ENCODE measurements around the gene PIAS4.
A peak's percentile ranks its signal among the peaks of the same experiment; 100 is the strongest.
"Not testable (repeated sequence)": the region's sequence is repeated elsewhere in the genome, so short reads cannot be mapped to it uniquely, and the experiment has no call there.

PIAS4 gene

GRCh38 chr19:3998667-3999412 lies 8.7 kb upstream of the PIAS4 start:
- DNase-seq: not testable (repeated sequence)

- not testable (repeated sequence) for DNase-seq
Observed at GRCh38 chr19:4000798-4001197, 6.7 kb upstream of the PIAS4 start.

- not testable (repeated sequence) for DNase-seq
Observed at GRCh38 chr19:4005436-4005835, 2.1 kb upstream of the PIAS4 start.

DNA sequence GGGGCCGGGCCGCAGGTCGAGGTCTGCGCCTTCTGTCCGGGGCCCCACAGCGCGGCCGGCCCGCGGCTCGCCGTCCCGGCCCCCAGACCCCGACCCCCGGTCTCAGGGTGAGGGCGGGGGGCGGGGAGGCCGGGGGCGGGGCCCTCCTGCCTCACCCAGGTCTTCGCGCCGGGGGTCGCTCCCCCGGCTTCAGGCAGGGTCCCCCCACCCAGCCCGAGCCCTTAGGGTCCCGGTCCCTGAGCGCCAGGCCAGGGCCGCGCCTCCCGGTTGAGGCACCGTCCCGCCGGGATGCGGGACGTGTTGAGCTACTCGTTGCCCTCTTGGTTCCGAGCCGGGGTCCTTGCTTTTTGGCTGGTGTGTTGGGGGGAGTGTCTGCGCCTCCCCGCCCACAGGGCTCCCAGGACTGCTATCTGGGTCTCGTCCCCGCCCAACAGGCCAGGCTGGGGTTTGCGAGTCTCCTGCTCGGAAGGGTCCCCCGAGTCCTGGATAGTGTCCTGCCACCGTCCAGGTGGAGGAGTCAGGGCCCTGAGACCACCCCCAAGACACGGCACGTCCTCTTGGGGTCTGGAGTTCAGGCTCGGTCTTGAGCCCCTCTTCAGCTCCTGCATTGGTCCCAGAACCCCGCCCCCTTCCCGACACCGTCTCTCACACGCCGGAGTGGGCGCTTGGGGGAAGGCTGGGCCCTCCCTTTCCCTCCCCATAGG lies 452 bp downstream of the PIAS4 start:
- DNase-seq: no peak

GRCh38 chr19:4009990-4010807 lies 2.7 kb downstream of the PIAS4 start:
- DNase-seq: peak in 1 of 2 experiments; percentile 13

DNA sequence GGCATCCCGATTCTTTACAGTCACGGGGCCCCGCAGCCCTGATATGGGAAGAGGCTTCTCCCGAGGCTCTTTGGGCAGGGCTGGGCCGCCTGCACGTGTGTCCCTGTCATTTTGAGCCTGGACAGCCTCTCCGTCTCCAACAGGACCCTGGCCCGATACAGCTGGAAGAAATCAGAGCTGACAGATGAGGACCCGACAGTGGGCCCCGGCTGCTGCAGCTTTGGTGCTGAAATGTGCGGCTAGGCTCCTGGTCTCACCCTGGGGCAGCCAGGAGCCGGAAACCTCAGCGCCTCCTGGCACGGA lies 3.2 kb downstream of the PIAS4 start:
- no peak for DNase-seq

- not testable (repeated sequence) for DNase-seq
Observed at GRCh38 chr19:4011430-4011829, 3.9 kb downstream of the PIAS4 start.

- no peak for DNase-seq
Observed at GRCh38 chr19:4012092-4012974, 4.8 kb downstream of the PIAS4 start.

DNA sequence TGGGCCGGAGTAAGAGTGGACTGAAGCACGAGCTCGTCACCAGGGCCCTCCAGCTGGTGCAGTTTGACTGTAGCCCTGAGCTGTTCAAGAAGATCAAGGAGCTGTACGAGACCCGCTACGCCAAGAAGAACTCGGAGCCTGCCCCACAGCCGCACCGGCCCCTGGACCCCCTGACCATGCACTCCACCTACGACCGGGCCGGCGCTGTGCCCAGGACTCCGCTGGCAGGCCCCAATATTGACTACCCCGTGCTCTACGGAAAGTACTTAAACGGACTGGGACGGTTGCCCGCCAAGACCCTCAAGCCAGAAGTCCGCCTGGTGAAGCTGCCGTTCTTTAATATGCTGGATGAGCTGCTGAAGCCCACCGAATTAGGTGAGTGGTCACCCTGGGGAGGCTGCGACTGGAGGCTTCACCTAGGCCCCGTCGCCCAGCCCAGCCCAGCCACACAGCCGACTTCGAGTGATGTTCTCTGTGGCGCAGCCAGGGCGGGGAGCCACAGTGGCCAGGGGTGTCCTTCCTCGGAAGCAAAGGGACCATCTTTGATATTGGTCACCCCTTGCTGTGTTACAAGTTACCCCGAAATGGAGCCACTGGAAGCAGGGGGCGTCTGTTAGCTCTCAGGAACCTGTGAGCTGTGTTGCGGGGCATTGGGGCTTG lies 5.6 kb downstream of the PIAS4 start:
- DNase-seq: no peak

DNA sequence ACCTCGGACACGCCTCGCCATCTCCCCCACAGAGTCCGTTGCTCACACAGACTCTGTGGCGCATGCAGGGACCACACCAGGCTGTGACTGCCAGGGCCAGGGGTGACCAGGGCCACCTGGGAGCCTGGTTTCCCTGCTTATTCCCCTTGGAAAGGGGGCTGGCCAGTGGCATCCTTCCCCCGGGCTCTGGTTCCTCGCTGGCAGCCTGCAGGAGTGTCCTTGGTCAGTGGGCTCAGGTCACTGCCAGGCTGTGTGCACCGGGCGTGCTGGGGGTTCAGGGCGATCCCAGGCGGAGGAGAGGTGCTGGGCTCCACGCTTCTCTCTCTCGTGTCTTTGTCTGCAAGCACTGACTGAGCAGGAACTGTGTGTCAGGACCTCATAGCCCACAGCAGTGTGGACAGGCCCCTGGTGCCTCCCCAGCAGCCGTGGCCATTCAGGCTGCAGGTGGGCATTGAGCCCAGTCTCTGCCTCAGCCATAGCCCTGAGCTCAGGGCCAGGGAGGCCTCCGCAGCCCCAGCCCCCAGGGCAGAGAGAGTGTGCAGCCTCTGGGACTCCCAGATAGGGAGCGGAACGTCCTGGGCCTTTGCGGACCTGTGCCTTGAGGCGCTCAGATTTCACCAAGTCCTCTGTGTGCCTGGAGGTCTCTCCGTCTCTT lies 6.5 kb downstream of the PIAS4 start:
- DNase-seq: no peak

DNA sequence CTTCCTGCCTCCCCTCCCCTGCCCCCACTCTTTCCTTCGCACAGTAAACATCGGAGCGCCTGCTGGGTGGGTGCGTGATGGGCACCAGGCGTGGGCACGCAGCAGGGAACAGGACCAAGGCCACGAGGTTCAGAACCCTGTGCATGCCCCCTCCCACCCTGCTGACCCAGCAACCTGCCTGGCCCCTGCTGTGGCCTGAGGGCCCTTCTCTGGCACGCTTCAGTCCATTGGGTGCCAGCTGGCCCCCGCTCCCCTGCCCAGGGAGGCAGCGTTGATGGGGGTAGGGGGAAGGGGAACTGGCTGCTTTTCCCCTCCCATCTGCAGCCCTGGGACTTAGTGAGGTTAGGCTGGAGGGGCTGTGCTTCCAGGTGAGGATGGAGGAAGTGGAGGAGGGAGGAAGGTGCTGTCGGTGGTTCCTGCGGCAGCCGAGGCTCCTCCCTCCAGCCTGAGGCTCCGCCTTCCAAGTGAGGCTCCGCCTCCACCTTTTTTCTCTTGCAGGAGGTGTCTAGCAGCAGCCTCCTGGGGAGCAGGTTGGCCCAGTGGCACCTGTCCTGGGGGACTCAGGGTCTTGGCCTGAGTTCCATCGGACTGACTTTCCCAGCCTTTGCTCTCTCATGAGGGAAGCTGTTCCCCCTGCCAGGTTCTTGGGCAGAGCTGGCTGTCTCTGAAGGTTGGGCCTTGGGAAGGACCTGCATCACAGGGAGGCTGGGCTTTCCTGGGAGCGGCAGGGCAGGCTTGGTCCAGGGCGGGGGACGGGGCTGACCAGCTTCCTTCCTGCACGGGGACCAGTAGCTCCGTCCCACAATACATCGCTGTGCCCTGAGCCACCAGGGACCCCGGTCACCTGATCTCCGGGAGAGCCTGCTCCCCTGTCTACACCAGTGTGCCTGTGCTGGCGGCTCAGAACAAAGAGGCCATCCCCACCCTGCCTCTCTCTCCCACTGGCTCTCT lies 7.3 kb downstream of the PIAS4 start:
- DNase-seq: peak in 1 of 2 experiments; percentile 58

DNA sequence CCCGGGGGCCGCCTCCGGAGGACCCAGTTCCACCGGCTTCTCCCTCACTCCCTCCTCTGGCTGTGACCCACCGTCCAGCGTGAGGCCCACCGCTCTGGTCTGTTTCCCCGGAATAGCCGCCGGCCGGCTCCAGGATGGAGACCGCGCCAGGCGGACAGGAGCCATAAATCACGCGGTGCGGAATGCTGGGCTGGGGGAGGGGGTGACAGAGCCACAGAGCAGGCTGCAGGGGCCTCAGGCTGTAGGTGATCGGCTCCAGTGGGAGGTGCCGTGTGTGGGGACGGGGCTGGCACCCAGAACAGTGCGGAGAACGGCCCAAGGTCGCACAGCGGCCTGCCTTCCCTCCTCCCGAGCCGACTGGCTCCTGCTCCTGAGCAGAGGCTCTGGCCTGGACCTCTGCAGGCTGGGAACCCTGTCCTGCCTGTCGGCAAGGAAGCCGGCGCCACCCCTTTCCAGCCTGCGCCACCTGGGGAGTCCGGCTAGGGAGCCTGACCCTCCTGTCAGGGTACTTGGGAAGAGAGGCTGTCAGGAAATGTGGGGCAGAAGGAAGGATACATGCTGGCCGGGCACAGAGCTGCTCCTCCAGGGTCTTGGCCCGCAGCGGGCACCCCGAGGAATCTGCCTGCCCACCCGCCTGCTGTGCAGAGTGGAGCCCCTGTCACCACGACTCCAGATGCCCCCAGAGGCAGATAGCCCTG lies 8.3 kb downstream of the PIAS4 start:
- DNase-seq: no peak

GRCh38 chr19:4016486-4016885 lies 8.9 kb downstream of the PIAS4 start:
- no peak for DNase-seq

DNA sequence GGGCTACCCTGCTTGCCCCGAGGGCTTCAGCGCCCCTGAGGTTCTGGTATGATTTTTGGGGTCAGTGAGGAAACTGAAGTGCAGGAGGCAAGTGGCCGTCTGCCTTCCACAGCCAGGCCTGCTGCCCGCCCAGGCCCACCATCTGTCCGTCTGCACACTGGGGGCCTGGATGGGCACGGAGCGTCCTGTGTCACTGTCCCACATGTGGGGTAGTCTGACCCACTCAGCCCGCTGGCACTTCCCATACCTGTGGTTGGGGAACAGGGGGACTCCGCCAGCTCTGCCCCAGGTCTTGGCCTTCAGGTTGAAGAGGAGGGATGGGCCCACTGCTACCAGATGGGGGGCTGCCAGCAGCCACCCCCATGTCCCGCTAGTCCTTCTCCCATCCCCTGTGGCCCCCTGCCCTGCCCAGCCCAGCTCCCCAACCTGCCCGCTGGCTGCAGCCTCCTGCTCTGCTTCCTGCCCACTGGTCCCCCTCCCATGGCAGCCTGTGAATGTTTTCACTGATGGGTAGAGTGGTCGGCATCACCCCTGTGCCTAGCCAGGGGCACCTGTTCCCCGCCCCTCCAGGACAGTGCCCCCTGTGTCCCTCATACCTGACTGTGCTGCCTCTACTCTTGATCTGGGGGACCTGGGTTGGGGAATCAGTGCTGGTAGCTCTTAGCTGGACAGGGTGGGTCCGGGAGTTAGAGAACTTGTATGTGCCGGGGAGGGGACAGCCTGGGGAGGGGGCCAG lies 9.5 kb downstream of the PIAS4 start:
- no peak for DNase-seq

DNA sequence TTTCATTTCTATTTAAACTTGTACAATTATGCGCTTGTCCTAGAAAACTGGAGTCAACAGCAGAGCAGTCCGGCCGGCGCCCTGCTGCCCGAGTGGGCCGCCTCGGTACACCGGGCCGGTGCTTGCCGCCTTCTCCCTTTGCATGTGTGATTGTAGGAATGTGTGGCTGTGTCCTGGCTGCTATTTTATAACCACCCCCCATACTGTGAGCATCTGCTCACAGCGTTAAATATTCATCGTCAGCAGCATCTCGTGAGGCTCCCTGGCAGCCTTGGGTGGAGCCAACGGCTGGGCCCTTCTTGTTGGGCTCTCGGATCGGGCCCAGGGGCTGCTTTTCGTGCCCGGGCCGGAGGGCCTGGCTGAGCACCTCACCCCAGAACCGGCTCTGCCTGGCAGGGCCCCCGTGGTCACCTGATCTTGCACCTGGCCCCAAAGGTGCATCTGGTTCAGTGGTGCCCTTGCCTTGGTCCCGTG lies 10.6 kb downstream of the PIAS4 start:
- peak in 1 of 2 experiments; percentile 24 for DNase-seq

DNA sequence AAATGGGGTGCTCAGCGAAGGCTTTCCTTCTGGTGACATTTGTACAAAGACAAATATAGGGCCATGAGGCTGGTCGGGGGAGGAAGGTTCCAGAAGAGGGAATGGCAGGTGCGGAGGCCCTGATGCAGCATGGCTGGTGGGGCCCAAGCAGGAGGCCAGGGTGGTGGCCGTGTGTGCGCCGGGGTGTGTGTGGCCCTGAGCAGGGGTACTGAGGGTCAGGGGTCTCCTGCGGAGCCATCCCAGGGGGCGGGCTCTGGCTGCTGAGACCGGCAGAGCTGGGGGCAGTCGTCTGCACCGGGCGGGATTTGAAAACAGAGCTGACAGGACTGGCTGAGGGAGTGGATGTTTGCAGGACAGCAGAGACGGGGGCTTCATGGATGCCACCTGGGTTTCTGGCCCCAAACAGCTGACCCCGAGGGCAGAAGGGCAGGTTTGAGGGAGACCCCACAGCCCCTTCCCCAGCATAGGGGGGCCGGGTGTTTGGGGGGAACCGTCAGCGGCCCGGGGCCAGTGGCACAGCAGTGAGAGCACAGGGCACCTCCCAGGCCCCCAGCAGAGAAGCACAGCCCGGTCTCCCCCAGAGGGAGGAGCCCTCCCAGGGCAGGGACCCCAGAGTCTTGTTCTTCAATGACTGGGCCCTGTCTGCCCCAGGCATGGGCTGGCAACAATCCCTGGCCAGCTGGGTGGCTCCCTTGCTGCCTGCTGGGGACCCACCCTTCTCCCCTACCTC lies 11.4 kb downstream of the PIAS4 start:
- no peak for DNase-seq

- no peak for DNase-seq
Observed at GRCh38 chr19:4019578-4019977, 12.0 kb downstream of the PIAS4 start.

Measured in cerebellar nuclear complex (tissue), 1 donor.